Colonic mucosa (tissue), 4 donors: ENCODE data around the gene G6PC3. TPM values are rescaled to one million over a fixed set of nuclear protein-coding genes. Genes with fewer than 3 reads are reported as not detected.
"Not testable (repeated sequence)": the region's sequence is repeated elsewhere in the genome, so short reads cannot be mapped to it uniquely, and the experiment has no call there.

Experiments
- DNase-seq: peaks from one replicate; pipeline ENCODE4 v3.0.0-alpha.2; 2020
- H3K27ac ChIP-seq: fragments of 200-600 bp; one replicate; pipeline ENCODE4 v1.8.0; 2021
- H3K27me3 ChIP-seq: fragments of 200-600 bp; one replicate; pipeline ENCODE4 v1.8.0; 2021
- H3K36me3 ChIP-seq: fragments of 200-600 bp; one replicate; pipeline ENCODE4 v1.8.0; 2021
- H3K4me1 ChIP-seq: fragments of 200-600 bp; one replicate; pipeline ENCODE4 v1.8.0; 2021; ENCODE audit warnings: mild to moderate bottlenecking
- H3K4me3 ChIP-seq: fragments of 200-600 bp; one replicate; pipeline ENCODE4 v1.8.0; 2021
- H3K9ac ChIP-seq, 2 donors: one replicate each; pipeline ENCODE4 v1.7.0; 2013; ENCODE audit warnings: control low read depth in 2 of 2, low read depth in 2 of 2, low read length in 2 of 2
- H3K9me3 ChIP-seq: fragments of 200-600 bp; one replicate; pipeline ENCODE4 v1.8.0; 2021
- CTCF ChIP-seq: fragments of 200-600 bp; IDR thresholded peaks from one replicate; pipeline ENCODE4 v1.8.0; 2022; ENCODE audit warnings: antibody characterized with exemption, mild to moderate bottlenecking
- intact Hi-C: fragments of 100-400 bp; cut with DNase I; formaldehyde crosslinking; loops from one replicate; pipeline ENCODE4 v1.14.1; 2022
- total RNA-seq, 2 donors: library from RNA; stranded (reverse); fragmentation: NEBNext Ultra II Directional in 1 of 2; extraction: Animal tissue kit (Norgen Biotek cat#: 25700) in 1 of 2; gene quantifications; one replicate each; pipeline ENCODE4 v1.2.1, GENCODE V29; 2021
- donor health status: healthy.
- donor health status: DM: no; HTN: no; CAD: no.
- donor health status: DM: no; HTN: no; CAD: no.

Gene G6PC3
- total RNA-seq, 2 donors from 2014 or later: 28.3 to 44.7 TPM

DNA sequence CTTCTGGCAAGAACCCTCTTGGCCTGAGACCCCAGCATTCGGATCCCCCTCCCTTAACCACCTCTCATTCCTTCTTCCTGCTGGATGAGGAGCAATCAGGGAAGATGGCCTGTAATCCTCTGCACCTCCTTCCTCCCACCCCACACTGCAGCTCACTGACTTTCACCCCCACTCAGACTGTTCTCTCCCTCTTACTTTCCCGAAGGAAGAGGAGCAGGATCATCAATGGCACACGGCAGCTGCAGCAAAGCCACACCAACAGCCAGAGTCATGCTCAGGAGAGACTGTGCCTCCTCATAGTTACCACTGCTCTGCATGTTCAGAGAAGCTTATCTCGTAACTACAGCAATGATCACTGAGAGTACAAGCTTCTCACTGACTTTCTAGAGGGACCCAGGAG, 45.7 kb upstream of the G6PC3 start:
- no peak overlapping the region for H3K4me3 ChIP-seq
- no peak overlapping the region for H3K9ac ChIP-seq
- no peaks in the 10 kb centered on the region for H3K4me1 ChIP-seq
- H3K9me3 ChIP-seq: no peaks in the 10 kb centered on the region
- no peaks in the 10 kb centered on the region for H3K36me3 ChIP-seq
- no peaks in the 10 kb centered on the region for H3K27me3 ChIP-seq
- DNase-seq: no peak
- TF ChIP-seq CTCF: no peak
- H3K27ac ChIP-seq: no peak overlapping the region
- intact Hi-C loops: no loop called here

DNA sequence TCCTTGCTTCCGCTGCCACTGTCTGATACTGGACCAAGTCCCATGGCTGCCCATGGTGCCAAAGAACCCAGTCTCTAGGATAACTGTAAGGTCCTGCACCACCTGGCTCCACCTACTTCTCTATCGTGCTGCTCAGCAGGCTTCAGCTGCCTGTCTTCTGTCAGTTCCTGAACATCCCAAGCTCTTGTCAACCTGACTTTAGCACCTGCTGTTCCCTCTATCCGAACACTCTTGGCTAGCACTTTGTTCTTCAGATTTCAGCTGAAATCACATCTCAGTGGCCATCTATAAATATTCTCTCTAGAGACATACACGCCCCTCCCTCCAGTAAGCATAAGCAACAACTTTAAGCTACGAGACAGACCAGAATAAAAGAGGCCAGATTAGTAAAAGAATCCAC, 40.8 kb upstream of the G6PC3 start:
- Histone ChIP-seq H3K9ac (no peak overlapping the region), H3K4me3 (no peak overlapping the region), H3K27ac (no peak overlapping the region), H3K4me1 (no peaks in the 10 kb centered on the region), H3K27me3 (no peaks in the 10 kb centered on the region), H3K36me3 (no peaks in the 10 kb centered on the region), H3K9me3 (no peaks in the 10 kb centered on the region)
- TF ChIP-seq CTCF: no peak
- intact Hi-C loops: no loop called here
- DNase-seq: no peak

GRCh38 chr17:44030482-44030881, 40.1 kb upstream of the G6PC3 start:
- Histone ChIP-seq H3K36me3 (no peaks in the 10 kb centered on the region), H3K9ac (no peak overlapping the region), H3K27me3 (no peaks in the 10 kb centered on the region), H3K4me3 (no peak overlapping the region), H3K27ac (no peak overlapping the region), H3K9me3 (no peaks in the 10 kb centered on the region), H3K4me1 (no peaks in the 10 kb centered on the region)
- TF ChIP-seq CTCF: no peak
- intact Hi-C loops: no loop called here
- DNase-seq: no peak

- H3K27ac ChIP-seq: no peak overlapping the region
- H3K9ac ChIP-seq: no peak overlapping the region
- H3K4me3 ChIP-seq: no peak overlapping the region
- H3K4me1 ChIP-seq: no peaks in the 10 kb centered on the region
- no peaks in the 10 kb centered on the region for H3K27me3 ChIP-seq
- no peaks in the 10 kb centered on the region for H3K36me3 ChIP-seq
- TF ChIP-seq CTCF: no peak
- DNase-seq: no peak
- H3K9me3 ChIP-seq: no peaks in the 10 kb centered on the region
- intact Hi-C loops: no loop called here
These were observed 36.6 kb upstream of the G6PC3 start for GRCh38 chr17:44033861-44034408.

- intact Hi-C loops, H3K4me1 ChIP-seq, H3K27me3 ChIP-seq, DNase-seq, H3K9ac ChIP-seq, H3K9me3 ChIP-seq, H3K27ac ChIP-seq, H3K36me3 ChIP-seq, H3K4me3 ChIP-seq: not testable (repeated sequence)
These were observed 35.8 kb upstream of the G6PC3 start for GRCh38 chr17:44034688-44035087.

- no peaks in the 10 kb centered on the region for H3K36me3 ChIP-seq
- intact Hi-C loops: no loop called here
These were observed 33.1 kb upstream of the G6PC3 start for GRCh38 chr17:44037471-44037870.

More at GRCh38 chr17:44037471-44037870, 33.1 kb upstream of the G6PC3 start:
- Histone ChIP-seq H3K27ac (no peak overlapping the region), H3K9me3 (no peaks in the 10 kb centered on the region), H3K4me3 (no peak overlapping the region), H3K4me1 (no peaks in the 10 kb centered on the region), H3K27me3 (no peaks in the 10 kb centered on the region), H3K9ac (no peak overlapping the region)
- no peak for TF ChIP-seq CTCF
- DNase-seq: no peak
